KMS-11 (cell line): ENCODE measurements around the gene TRMT5.

Source experiments
- H2AFZ ChIP-seq: fragments of 200-600 bp; sonication (generic); 2 replicates; pipeline ENCODE4 v1.6.1; 2016; ENCODE audit warnings: antibody characterized with exemption, mixed run types, low read depth
- H3K27ac ChIP-seq: fragments of 200-600 bp; sonication (generic); 2 replicates; pipeline ENCODE4 v1.6.1; 2016; ENCODE audit warnings: mild to moderate bottlenecking, mixed run types
- H3K27me3 ChIP-seq: fragments of 200-600 bp; sonication (generic); 2 replicates; pipeline ENCODE4 v1.6.1; 2017; ENCODE audit warnings: mild to moderate bottlenecking, low read depth, mixed run types, moderate library complexity; ENCODE audit not compliant: insufficient read depth
- H3K36me3 ChIP-seq: fragments of 200-600 bp; sonication (generic); 2 replicates; pipeline ENCODE4 v1.6.1; 2017; ENCODE audit warnings: mild to moderate bottlenecking, mixed run types; ENCODE audit not compliant: insufficient read depth
- H3K4me1 ChIP-seq: fragments of 200-600 bp; sonication (generic); 2 replicates; pipeline ENCODE4 v1.6.1; 2016; ENCODE audit warnings: mild to moderate bottlenecking, low read depth, mixed run types; ENCODE audit not compliant: poor library complexity, severe bottlenecking
- H3K4me2 ChIP-seq: fragments of 200-600 bp; sonication (generic); 2 replicates; pipeline ENCODE4 v1.7.0; 2016; ENCODE audit warnings: mild to moderate bottlenecking, mixed run types
- H3K4me3 ChIP-seq: fragments of 200-600 bp; sonication (generic); IDR thresholded peaks from 2 replicates; pipeline ENCODE4 v1.6.1; 2017; ENCODE audit warnings: low read depth, low read length, mixed read lengths; ENCODE audit not compliant: insufficient read depth
- H3K79me2 ChIP-seq: fragments of 200-600 bp; sonication (generic); 2 replicates; pipeline ENCODE4 v1.6.1; 2016; ENCODE audit warnings: low read depth, mixed run types; ENCODE audit not compliant: insufficient read depth
- H3K9ac ChIP-seq: fragments of 200-600 bp; sonication (generic); 2 replicates; pipeline ENCODE4 v1.6.1; 2016; ENCODE audit warnings: mild to moderate bottlenecking, mixed run types
- H4K20me1 ChIP-seq: fragments of 200-600 bp; sonication (generic); 2 replicates; pipeline ENCODE4 v1.6.1; 2016; ENCODE audit warnings: mild to moderate bottlenecking, mixed run types; ENCODE audit not compliant: insufficient read depth
- CTCF ChIP-seq: fragments of 200-600 bp; sonication (generic); conservative IDR thresholded peaks from 2 replicates; pipeline ENCODE4 v1.6.1; 2017; ENCODE audit warnings: low read depth, mild to moderate bottlenecking, antibody characterized with exemption, low read length, moderate library complexity, mixed read lengths

TRMT5 gene

GRCh38 chr14:60926002-60926401 lies 54.9 kb downstream of the TRMT5 start:
- Histone ChIP-seq H3K4me1 (peaks cover 11% of the 10 kb centered on the region), H3K79me2 (no peaks in the 10 kb centered on the region), H3K27ac (no peak overlapping the region), H3K4me2 (no peak overlapping the region), H4K20me1 (no peaks in the 10 kb centered on the region), H3K36me3 (no peaks in the 10 kb centered on the region), H3K9ac (no peak overlapping the region), H3K27me3 (no peaks in the 10 kb centered on the region), H3K4me3 (no peak overlapping the region), H2AFZ (no peak overlapping the region)
- TF ChIP-seq CTCF, result no peak

- H3K4me3 ChIP-seq, result no peak overlapping the region
- H2AFZ ChIP-seq, result no peak overlapping the region
- no peaks in the 10 kb centered on the region for H3K27me3 ChIP-seq
- no peak overlapping the region for H3K9ac ChIP-seq
- H4K20me1 ChIP-seq, result no peaks in the 10 kb centered on the region
- TF ChIP-seq CTCF, result no peak
- no peaks in the 10 kb centered on the region for H3K36me3 ChIP-seq
- H3K4me2 ChIP-seq, result 0 out of 2 replicates have a peak overlapping the region, but pooled peaks have one; percentile 8
- H3K79me2 ChIP-seq, result no peaks in the 10 kb centered on the region
- H3K27ac ChIP-seq, result no peak overlapping the region
- H3K4me1 ChIP-seq, result peaks cover 11% of the 10 kb centered on the region
Observed at GRCh38 chr14:60925286-60925685, 55.6 kb downstream of the TRMT5 start.

GRCh38 chr14:60922050-60922449 lies 58.8 kb downstream of the TRMT5 start:
- H3K9ac ChIP-seq, result no peak overlapping the region
- no peaks in the 10 kb centered on the region for H3K36me3 ChIP-seq
- peaks cover 11% of the 10 kb centered on the region for H3K4me1 ChIP-seq
- H4K20me1 ChIP-seq, result no peaks in the 10 kb centered on the region
- no peaks in the 10 kb centered on the region for H3K79me2 ChIP-seq
- H2AFZ ChIP-seq, result no peak overlapping the region
- no peak overlapping the region for H3K4me3 ChIP-seq
- H3K27me3 ChIP-seq, result no peaks in the 10 kb centered on the region
- H3K27ac ChIP-seq, result no peak overlapping the region
- H3K4me2 ChIP-seq, result no peak overlapping the region
- TF ChIP-seq CTCF, result no peak
